GM10248 (cell line): ENCODE measurements around the gene CAD.

Experiments used
- CTCF ChIA-PET: fragments of 300-600 bp; sonication (Branson Sonifier 250); formaldehyde crosslinking; extraction: SDS; loops from one replicate; lab custom pipeline; 2021; ENCODE audit warnings: antibody characterized with exemption; lab: Yijun Ruan, JAX
- POLR2A ChIA-PET: fragments of 350-650 bp; sonication (Branson Sonifier 250); formaldehyde crosslinking; extraction: SDS; loops from one replicate; lab custom pipeline; 2020; ENCODE audit warnings: antibody characterized with exemption; lab: Yijun Ruan, JAX
- DNase-seq: peaks from one replicate; pipeline ENCODE4 v3.0.0; 2012; ENCODE audit errors: extremely low spot score
- TF ChIP-seq, protein P1 (sequence below): IDR thresholded peaks from 2 replicates; pipeline ENCODE4 v1.5.1; 2012; ENCODE audit warnings: mild to moderate bottlenecking, low read depth; ENCODE audit errors: extremely low read depth, missing control alignments, control extremely low read depth

The CAD gene

DNA sequence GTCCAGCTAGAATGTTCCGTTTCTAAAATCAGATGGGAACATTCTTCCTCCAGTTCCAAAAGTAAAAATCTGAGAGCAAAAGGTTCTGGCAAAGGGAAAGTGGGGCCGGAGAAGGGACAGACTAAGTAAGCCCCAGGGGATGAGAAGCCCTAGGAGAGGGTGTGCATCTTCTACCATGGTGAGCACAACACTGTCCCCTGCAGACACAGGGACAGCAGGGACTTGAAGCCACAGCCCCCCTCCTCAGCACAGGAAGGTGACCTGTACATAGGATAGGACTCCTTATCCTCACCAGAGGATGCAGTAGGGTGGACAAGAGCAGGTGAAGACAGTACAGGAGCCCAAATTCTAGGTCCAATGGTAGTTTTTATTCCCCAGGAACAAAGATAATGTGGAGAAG is 17.9 kb upstream of the CAD start:
- POLR2A ChIA-PET = no interaction called here
- CTCF ChIA-PET = interaction anchor here (1.2 to 2.0 kb wide), 5 partner anchors 8 to 849 kb away, joined by 3 to 8 read pairs (median 3); no protein-coding TSS in a partner anchor
- TF ChIP-seq, protein P1, sequence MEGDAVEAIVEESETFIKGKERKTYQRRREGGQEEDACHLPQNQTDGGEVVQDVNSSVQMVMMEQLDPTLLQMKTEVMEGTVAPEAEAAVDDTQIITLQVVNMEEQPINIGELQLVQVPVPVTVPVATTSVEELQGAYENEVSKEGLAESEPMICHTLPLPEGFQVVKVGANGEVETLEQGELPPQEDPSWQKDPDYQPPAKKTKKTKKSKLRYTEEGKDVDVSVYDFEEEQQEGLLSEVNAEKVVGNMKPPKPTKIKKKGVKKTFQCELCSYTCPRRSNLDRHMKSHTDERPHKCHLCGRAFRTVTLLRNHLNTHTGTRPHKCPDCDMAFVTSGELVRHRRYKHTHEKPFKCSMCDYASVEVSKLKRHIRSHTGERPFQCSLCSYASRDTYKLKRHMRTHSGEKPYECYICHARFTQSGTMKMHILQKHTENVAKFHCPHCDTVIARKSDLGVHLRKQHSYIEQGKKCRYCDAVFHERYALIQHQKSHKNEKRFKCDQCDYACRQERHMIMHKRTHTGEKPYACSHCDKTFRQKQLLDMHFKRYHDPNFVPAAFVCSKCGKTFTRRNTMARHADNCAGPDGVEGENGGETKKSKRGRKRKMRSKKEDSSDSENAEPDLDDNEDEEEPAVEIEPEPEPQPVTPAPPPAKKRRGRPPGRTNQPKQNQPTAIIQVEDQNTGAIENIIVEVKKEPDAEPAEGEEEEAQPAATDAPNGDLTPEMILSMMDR = no peak
- no peak for DNase-seq

DNA sequence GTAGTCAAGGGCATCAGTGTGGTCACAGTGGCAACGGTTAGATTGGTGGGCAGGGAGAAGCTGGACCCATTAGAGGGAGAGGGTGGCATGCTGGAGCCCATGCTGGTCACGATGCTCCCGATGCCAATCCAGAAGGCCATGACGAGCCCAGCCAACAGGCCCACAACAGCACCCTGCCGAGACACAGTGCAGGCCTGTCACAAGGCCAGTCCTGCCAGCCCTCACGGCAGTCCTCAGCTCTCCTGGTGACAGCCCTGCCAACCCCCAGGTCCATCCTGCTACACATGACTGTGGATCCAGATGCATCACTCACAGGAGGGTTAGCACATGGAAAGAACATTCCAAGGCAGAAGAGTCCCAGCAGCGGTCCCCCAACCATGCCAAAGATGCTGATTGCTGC is 15.5 kb upstream of the CAD start:
- CTCF ChIA-PET = interaction anchor here (1.5 kb wide), 1 partner anchor 240 kb away, joined by 3 read pairs; no protein-coding TSS in a partner anchor
- POLR2A ChIA-PET = no interaction called here
- no peak for DNase-seq
- TF ChIP-seq, protein P1 = no peak

DNA sequence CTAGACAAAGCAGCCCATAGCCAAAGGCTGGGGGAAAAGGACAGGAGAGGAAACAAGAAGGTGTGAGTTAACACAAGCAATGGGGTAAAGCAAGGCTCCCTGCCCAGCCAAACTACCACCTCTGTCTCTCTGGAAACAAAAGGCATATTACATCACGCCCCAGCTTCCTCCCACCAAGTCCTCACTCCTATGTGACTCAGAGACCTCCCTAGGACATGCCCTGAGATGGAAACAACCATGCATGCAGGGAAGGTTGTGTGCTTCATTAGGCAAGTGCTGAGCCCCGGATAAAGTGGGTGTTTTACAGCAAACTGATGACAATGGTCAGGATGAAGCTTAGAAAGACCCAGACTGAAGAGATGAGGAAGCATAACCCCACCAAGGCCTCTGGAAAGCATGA is 14.3 kb upstream of the CAD start:
- DNase-seq = no peak
- CTCF ChIA-PET = interaction anchor here (1.3 to 2.0 kb wide), 3 partner anchors 11 to 241 kb away, joined by 3 to 9 read pairs (median 4); partner anchors contain the start of gene TRIM54
- POLR2A ChIA-PET = no interaction called here
- TF ChIP-seq, protein P1 = no peak

DNA sequence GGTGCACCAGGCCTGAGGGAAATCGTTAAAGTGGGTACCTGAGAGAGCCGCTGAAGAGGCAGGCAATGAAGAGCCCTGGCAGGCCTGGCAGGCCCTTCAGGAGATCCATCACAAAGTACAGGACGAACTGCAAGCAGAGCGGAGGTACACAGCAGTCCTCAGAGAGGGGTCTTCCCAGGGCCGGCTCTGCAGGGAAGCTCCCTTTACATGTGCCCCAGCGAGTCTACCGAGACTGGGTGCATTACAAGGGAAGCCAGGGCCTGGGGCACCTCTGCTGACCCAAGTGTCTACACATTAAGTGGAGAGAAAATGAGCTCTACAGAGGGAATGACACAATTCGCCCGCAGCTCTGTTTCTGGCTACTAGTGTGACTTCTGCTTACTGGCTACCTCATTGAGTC is 13.4 kb upstream of the CAD start:
- ChIA-PET POLR2A (no interaction called here), CTCF (interaction anchor here (0.8 to 2.0 kb wide), 4 partner anchors 9 to 242 kb away, joined by 3 to 9 read pairs (median 4); partner anchors contain the start of gene CAD)
- TF ChIP-seq, protein P1 = no peak
- DNase-seq = no peak

DNA sequence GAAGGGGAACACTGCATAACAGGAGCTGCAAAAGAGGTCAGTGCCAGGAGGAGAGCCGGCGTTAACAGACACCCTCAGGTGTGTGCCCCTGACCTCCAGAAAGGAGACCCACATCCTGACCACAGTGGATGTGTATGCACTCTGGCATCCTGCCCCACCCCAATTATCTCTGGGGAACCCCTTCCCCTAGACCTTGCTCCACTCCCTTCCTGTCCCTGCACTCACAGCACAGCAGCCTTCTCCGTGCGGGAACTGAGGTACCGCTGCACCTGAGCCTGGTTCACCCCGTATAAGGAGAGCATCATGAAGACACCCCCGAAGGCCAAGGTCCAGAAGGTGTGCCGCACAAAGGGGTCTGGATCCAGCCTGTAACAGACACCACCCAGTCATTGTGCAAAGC is 12.6 kb upstream of the CAD start:
- no peak for DNase-seq
- ChIA-PET POLR2A (no interaction called here), CTCF (interaction anchor here (1.1 kb wide), 1 partner anchor 13 kb away, joined by 3 read pairs; the partner anchor contains the start of gene CAD)
- TF ChIP-seq, protein P1 = no peak

DNA sequence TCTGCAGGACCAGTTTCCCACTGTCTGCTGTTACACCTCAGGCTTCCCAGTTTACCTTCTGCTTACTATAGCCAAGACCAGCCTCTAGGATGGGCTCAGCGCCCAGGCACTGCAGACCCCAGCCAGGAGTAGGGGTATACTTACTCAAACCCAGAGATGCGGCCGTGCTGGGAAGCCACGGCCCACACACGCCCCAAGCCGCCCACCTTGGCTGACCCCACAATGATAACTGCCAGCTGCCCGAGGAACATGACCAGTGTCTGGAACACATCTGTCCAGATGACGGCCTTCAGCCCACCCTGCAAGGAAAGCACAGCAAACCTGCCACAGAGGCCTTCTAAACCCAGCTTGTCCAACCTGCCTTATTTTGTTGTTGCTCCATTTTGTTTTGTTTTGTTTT is 12.0 kb upstream of the CAD start:
- TF ChIP-seq, protein P1 = no peak
- ChIA-PET CTCF (interaction anchor here (0.9 kb wide), 1 partner anchor 35 kb away, joined by 3 read pairs; no protein-coding TSS in a partner anchor), POLR2A (no interaction called here)
- no peak for DNase-seq

DNA sequence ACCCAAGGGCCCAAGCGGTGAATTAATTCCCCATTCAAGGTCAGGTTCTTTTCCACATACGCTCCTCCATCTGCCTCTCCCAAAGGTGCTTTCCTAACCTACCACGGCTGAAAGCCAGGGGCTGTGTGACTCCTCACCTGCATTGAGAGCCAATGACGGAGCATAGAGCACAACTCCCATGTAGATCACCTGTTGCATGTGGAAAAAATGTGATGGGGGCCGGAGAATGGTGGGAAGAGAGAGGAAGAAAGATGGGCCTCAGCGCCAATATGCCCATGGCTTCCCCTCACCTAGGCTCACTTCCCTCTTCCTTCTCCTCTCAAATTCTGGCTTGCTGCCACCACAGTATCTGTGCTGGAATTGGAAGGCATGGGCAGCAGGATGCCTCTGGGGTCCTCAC is 10.8 kb upstream of the CAD start:
- ChIA-PET CTCF (interaction anchor here (0.9 kb wide), 1 partner anchor 36 kb away, joined by 3 read pairs; no protein-coding TSS in a partner anchor), POLR2A (no interaction called here)
- TF ChIP-seq, protein P1 = no peak
- no peak for DNase-seq
